GM12878 (cell line): Measurements from ENCODE around the gene GBP4. TPM values are rescaled to one million over a fixed set of nuclear protein-coding genes. Genes with fewer than 3 reads are reported as not detected.

Experiments
- ATAC-seq: fragments of 200-7000 bp; cut with Tn5 transposase; 3 replicates; pipeline ENCODE4 v1.9.1; 2020; ENCODE audit warnings: mild to moderate bottlenecking, moderate library complexity
- BruUV-seq: library from RNA; stranded (reverse); fragments of 400-500 nt; replicated peaks from 2 replicates; lab custom pipeline; 2021; lab: Mats Ljungman, UMichigan
- CTCF ChIA-PET: fragments of 300-600 bp; sonication (Branson Sonifier 250); formaldehyde crosslinking; extraction: SDS; loops from one replicate; lab custom pipeline; 2021; ENCODE audit warnings: inconsistent platforms; lab: Yijun Ruan, JAX
- POLR2A ChIA-PET: fragments of 350-600 bp; formaldehyde crosslinking; extraction: SDS; loops from one replicate; lab custom pipeline; 2021; ENCODE audit warnings: inconsistent platforms; lab: Charles Lee
- RAD21 ChIA-PET: fragments of 300-600 bp; sonication (Branson Sonifier 250); formaldehyde crosslinking; loops from one replicate; lab custom pipeline; 2023; ENCODE audit warnings: antibody characterized with exemption; ENCODE audit not compliant: unreplicated experiment; lab: Charles Lee
- SMC1A ChIA-PET: fragments of 300-600 bp; sonication (Branson Sonifier 250); formaldehyde crosslinking; loops from one replicate; lab custom pipeline; 2023; ENCODE audit not compliant: unreplicated experiment, uncharacterized antibody; lab: Charles Lee
- DNase-seq: peaks from one replicate; pipeline ENCODE4 v3.0.0-alpha.2; 2011; ENCODE audit warnings: low read depth, low spot score
- FAIRE-seq: peaks from 3 replicates; lab custom pipeline; 2011; peaks lifted over from hg19 to GRCh38; lab: Jason Lieb, UNC
- H2AFZ ChIP-seq: 2 replicates; pipeline ENCODE4 v1.6.0; 2011; ENCODE audit warnings: low read depth, low read length, control low read depth; ENCODE audit not compliant: control insufficient read depth
- H3K27ac ChIP-seq: 2 replicates; pipeline ENCODE4 v1.5.1; 2011; ENCODE audit warnings: control low read depth; ENCODE audit not compliant: control insufficient read depth, insufficient read depth
- H3K27me3 ChIP-seq, 2 experiments: replicated peaks in 1 of 2; 2 replicates each; pipeline versions ENCODE4 v1.6.0 to v1.6.1; 2011; ENCODE audit warnings: low read length in 1 of 2; ENCODE audit not compliant: control insufficient read depth in 2 of 2, insufficient read depth in 2 of 2
- H3K36me3 ChIP-seq, 2 experiments: 2 replicates each; pipeline ENCODE4 v1.5.1; 2011; ENCODE audit warnings: low read length in 1 of 2; ENCODE audit not compliant: control insufficient read depth in 2 of 2, insufficient read depth in 2 of 2
- H3K4me1 ChIP-seq: 2 replicates; pipeline ENCODE4 v1.6.1; 2011; ENCODE audit warnings: mild to moderate bottlenecking, low read length, moderate library complexity, mixed read lengths; ENCODE audit not compliant: control insufficient read depth, insufficient read depth
- H3K4me2 ChIP-seq: 2 replicates; pipeline ENCODE4 v1.6.0; 2011; ENCODE audit warnings: control low read depth; ENCODE audit not compliant: control insufficient read depth, insufficient read depth
- H3K4me3 ChIP-seq: fragments of 200-600 bp; sonication (generic); 2 replicates; pipeline ENCODE4 v1.5.1; 2016
- H3K79me2 ChIP-seq: 2 replicates; pipeline ENCODE4 v1.6.0; 2011; ENCODE audit warnings: low read length; ENCODE audit not compliant: control insufficient read depth, insufficient read depth
- H3K9ac ChIP-seq: 2 replicates; pipeline ENCODE4 v1.8.0; 2011; ENCODE audit warnings: low read length, control low read depth, mixed read lengths; ENCODE audit not compliant: control insufficient read depth, insufficient read depth
- H3K9me3 ChIP-seq: replicated peaks from 3 replicates; pipeline ENCODE4 v1.5.1; 2011; ENCODE audit warnings: mild to moderate bottlenecking, low read length; ENCODE audit not compliant: control insufficient read depth, insufficient read depth
- H4K20me1 ChIP-seq: 2 replicates; pipeline ENCODE4 v1.6.0; 2011; ENCODE audit not compliant: control insufficient read depth, insufficient read depth
- CBX5 ChIP-seq: sonication (generic); IDR thresholded peaks from 2 replicates; pipeline ENCODE4 v1.6.1; 2016; ENCODE audit warnings: low read depth, moderate library complexity, mild to moderate bottlenecking, inconsistent platforms
- HDAC6 ChIP-seq: fragments of 200-600 bp; sonication (generic); IDR thresholded peaks from one replicate; pipeline ENCODE4 v1.8.0; 2017; ENCODE audit warnings: antibody characterized with exemption; ENCODE audit not compliant: unreplicated experiment
- RELA ChIP-seq: fragments of 450-650 bp; IDR thresholded peaks from 2 replicates; pipeline ENCODE4 v1.8.0; 2014; ENCODE audit warnings: borderline replicate concordance; ENCODE audit not compliant: partially characterized antibody
- RFX5 ChIP-seq: IDR thresholded peaks from 2 replicates; pipeline ENCODE4 v1.6.1; 2011; ENCODE audit warnings: low read depth, low read length, improper control_type of control experiment
- SPI1 ChIP-seq: IDR thresholded peaks from 2 replicates; pipeline ENCODE4 v1.6.1; 2011; ENCODE audit warnings: low read depth, mild to moderate bottlenecking, low read length, moderate library complexity, borderline replicate concordance; ENCODE audit not compliant: insufficient read depth
- STAT3 ChIP-seq: IDR thresholded peaks from 2 replicates; pipeline ENCODE4 v1.6.1; 2011; ENCODE audit warnings: low read depth, low read length, improper control_type of control experiment
- ZNF24 ChIP-seq: fragments of 450-650 bp; IDR thresholded peaks from 2 replicates; pipeline ENCODE4 v1.6.1; 2017; ENCODE audit warnings: antibody characterized with exemption, mild to moderate bottlenecking
- WGBS: methylation state at CpG from one replicate; pipeline ENCODE4 v1.1.6; 2016; ENCODE audit warnings: low lambda C conversion rate; ENCODE audit not compliant: insufficient replicate concordance, insufficient coverage; ENCODE audit errors: missing lambda C conversion rate; 5-methylcytosine and 5-hydroxymethylcytosine counted together
- in situ Hi-C: fragments of 300-500 bp; cut with MboI; formaldehyde crosslinking; loops from 9 replicates; pipeline ENCODE4 v1.14.3; 2018; ENCODE audit warnings: mixed read lengths
- intact Hi-C: fragments of 100-400 bp; cut with micrococcal nuclease; formaldehyde crosslinking; loops from one replicate; pipeline ENCODE4 v1.14.2; 2022; ENCODE audit not compliant: unreplicated experiment
- polyA plus RNA-seq, 11 experiments: library from polyadenylated mRNA; depleted of rRNA in 4 of 11; unstranded in 6 of 11; stranded (reverse) in 5 of 11; fragments of >200 nt; fragmentation: Nextera tagmentation in 4 of 11; fragmentation: Illumina TruSeq in 1 of 11; extraction: Ambion mirVana in 4 of 11; extraction: Trizol in 1 of 11; gene quantifications; 1 replicate in 1 of 11; 2 replicates in 10 of 11; pipeline versions ENCODE4 v1.2.1 to v1.2.3, GENCODE V29; 2011 to 2016; ENCODE audit warnings: inconsistent platforms in 2 of 11, missing spikeins in 2 of 11, low read depth in 1 of 11
- total RNA-seq, 4 experiments: library from RNA; depleted of rRNA in 3 of 4; stranded (reverse); fragments of >200 nt in 3 of 4; fragmentation: Illumina TruSeq in 1 of 4; extraction: Trizol in 1 of 4; gene quantifications; 2 replicates each; pipeline versions ENCODE4 v1.2.1 to v1.2.3, GENCODE V29; 2013 to 2021
- TF ChIP-seq, protein P1 (sequence below): fragments of 450-650 bp; IDR thresholded peaks from 2 replicates; pipeline ENCODE4 v1.6.1; 2017; ENCODE audit warnings: low read depth, mild to moderate bottlenecking, moderate library complexity
- TF ChIP-seq, protein P2 (sequence below): IDR thresholded peaks from 2 replicates; pipeline ENCODE4 v1.6.1; 2012; ENCODE audit warnings: low read depth, low read length, improper control_type of control experiment

Gene GBP4
- total and polyA plus RNA-seq, 10 of the 15 experiments (the other 5 are each of a cell fraction or from before 2014, with no cell fraction given) = 2.4 to 41.9 (median 3.5) TPM

DNA sequence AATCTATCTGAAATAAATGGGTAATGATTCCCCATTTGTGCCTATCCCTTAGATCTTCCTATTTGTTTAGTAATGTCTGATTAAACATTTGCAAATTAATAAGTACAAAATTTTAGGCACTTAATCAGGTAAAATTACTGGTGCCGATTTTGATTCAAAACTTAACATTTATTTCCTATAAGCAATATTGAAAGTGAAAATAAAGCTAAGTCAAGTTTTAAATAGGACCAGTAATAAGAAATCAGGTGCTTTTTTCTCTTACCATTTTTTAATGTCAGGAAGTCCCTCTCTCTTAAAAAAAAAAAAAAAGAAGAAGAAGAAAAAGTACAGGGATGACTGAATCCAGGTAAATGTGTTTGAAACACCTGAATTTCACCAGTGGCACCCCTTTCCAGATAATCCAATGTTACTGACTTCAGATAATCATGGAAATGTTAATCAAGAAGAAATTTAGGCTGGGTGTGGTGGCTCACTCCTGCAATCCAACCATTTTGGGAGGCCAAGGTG is 836 bp upstream of the GBP4 start (continued):
- TF ChIP-seq, protein P1, sequence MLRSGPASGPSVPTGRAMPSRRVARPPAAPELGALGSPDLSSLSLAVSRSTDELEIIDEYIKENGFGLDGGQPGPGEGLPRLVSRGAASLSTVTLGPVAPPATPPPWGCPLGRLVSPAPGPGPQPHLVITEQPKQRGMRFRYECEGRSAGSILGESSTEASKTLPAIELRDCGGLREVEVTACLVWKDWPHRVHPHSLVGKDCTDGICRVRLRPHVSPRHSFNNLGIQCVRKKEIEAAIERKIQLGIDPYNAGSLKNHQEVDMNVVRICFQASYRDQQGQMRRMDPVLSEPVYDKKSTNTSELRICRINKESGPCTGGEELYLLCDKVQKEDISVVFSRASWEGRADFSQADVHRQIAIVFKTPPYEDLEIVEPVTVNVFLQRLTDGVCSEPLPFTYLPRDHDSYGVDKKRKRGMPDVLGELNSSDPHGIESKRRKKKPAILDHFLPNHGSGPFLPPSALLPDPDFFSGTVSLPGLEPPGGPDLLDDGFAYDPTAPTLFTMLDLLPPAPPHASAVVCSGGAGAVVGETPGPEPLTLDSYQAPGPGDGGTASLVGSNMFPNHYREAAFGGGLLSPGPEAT = peak; percentile 31; the same call in 1 of the 2 replicates
- TF ChIP-seq ZNF24 = no peak

DNA sequence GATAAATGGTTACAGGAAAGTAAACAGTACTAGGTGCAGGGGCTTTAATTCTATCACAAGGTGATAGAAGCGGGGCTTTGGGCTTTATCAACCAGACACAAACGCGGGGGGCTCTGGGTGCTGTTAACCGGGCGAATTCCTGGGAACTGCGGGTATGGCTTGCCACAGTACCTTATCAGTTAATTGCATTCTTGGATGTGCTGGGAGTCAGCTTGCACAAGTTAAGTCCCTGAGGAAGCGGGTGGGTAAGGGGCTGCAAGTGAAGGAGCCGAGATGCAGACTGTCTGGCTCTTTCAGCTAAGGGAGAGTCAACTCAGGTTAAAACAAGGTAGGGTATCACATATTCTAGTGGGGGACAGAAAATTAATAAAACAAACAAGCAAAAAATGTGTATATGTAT is 661 bp downstream of the GBP4 start:
- Histone ChIP-seq H3K36me3 (no peaks in the 10 kb centered on the region), H3K79me2 (no peaks in the 10 kb centered on the region), H4K20me1 (no peaks in the 10 kb centered on the region), H3K9ac (peak overlapping the region; percentile 64), H3K4me2 (peak overlapping the region; percentile 89), H3K27me3 (no peaks in the 10 kb centered on the region), H3K4me3 (peak overlapping the region; percentile 66), H3K27ac (no peak overlapping the region), H3K4me1 (peaks cover 13% of the 10 kb centered on the region), H3K9me3 (no peaks in the 10 kb centered on the region), H2AFZ (peak overlapping the region; percentile 83)
- TF ChIP-seq, protein P2, sequence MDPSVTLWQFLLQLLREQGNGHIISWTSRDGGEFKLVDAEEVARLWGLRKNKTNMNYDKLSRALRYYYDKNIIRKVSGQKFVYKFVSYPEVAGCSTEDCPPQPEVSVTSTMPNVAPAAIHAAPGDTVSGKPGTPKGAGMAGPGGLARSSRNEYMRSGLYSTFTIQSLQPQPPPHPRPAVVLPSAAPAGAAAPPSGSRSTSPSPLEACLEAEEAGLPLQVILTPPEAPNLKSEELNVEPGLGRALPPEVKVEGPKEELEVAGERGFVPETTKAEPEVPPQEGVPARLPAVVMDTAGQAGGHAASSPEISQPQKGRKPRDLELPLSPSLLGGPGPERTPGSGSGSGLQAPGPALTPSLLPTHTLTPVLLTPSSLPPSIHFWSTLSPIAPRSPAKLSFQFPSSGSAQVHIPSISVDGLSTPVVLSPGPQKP = no peak
- TF ChIP-seq HDAC6 (no peak), STAT3 (no peak), RFX5 (no peak), CBX5 (no peak), SPI1 (no peak), RELA (no peak)
- TF ChIP-seq, protein P1 = no peak
- ChIA-PET RAD21 (interaction anchor here (0.8 to 1.7 kb wide), 8 partner anchors 67 to 224 kb away, joined by 3 to 10 read pairs (median 3); partner anchors contain the start of gene GBP3), POLR2A (interaction anchor here (0.6 to 1.5 kb wide), 3 partner anchors 111 to 496 kb away, joined by 3 to 4 read pairs (median 4); no protein-coding TSS in a partner anchor), SMC1A (interaction anchor here (0.8 to 3.3 kb wide), 12 partner anchors 14 to 310 kb away, joined by 3 to 12 read pairs (median 4); partner anchors contain the start of genes GBP3 and GBP7), CTCF (interaction anchor here (1.0 to 1.8 kb wide), 3 partner anchors 16 to 159 kb away, joined by 3 to 6 read pairs (median 5); no protein-coding TSS in a partner anchor)
- FAIRE-seq (no peak), ATAC-seq (no peak; the same call in 2 of the 3 replicates), DNase-seq (no peak)
- intact Hi-C loops (loop anchor here (2.0 to 5.0 kb wide), 3 partner anchors 79 to 199 kb away; no protein-coding TSS in a partner anchor), in situ Hi-C loops (no loop called here)
- WGBS = 37% methylated on average over 8 of the region's 8 CpGs
- no TSS peak for BruUV-seq
